ENCODE results near the gene TBPL1.
"Not testable (repeated sequence)": the region's sequence is repeated elsewhere in the genome, so short reads cannot be mapped to it uniquely, and the experiment has no call there.

Gene TBPL1

GRCh38 chr6:133953634-133954415 is 801 bp downstream of the TBPL1 start:
- DNase-seq: no peak

DNA sequence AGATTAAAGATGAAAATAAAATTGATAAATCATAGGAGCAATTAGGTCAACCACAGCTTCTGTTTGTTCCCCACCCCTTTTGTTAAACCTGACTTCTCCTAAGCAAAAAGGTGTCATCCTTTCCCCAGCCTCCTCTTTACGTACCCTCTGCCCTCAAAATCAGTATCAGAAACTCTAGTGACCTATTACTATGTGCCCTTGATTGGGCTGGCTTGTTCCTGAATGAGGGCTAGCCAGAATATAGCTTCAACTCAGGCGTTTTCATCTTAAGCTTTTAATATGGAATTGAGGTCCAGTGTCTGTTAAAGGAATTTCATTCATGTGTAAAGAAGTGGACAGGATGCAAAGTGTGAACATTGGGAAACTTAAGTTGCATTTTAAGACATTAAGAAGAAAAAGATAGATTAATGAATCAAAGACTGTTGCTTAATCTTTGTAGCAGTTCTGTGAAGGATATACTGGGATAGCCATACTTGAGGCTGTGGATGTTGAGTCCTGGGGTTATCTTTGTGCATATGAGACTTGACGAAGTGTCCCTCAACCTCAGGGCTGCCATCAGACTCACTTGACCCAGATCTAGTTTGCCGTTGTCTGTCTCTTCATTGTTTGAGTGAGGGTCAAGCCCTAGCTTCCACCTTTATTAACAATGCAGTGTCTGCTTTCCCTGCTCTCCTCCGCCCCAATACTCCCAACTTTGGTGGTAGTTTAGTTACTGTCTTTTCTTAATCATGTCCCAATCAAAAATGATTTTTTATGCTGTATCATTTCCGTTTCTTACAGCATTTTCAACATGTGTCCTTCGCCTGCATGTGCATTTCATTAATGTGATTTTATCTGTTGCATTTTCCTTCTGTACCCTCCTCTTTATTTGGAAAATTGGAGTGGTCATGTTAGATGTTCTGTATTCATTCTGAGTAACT is 1.9 kb downstream of the TBPL1 start:
- DNase-seq: no peak

DNA sequence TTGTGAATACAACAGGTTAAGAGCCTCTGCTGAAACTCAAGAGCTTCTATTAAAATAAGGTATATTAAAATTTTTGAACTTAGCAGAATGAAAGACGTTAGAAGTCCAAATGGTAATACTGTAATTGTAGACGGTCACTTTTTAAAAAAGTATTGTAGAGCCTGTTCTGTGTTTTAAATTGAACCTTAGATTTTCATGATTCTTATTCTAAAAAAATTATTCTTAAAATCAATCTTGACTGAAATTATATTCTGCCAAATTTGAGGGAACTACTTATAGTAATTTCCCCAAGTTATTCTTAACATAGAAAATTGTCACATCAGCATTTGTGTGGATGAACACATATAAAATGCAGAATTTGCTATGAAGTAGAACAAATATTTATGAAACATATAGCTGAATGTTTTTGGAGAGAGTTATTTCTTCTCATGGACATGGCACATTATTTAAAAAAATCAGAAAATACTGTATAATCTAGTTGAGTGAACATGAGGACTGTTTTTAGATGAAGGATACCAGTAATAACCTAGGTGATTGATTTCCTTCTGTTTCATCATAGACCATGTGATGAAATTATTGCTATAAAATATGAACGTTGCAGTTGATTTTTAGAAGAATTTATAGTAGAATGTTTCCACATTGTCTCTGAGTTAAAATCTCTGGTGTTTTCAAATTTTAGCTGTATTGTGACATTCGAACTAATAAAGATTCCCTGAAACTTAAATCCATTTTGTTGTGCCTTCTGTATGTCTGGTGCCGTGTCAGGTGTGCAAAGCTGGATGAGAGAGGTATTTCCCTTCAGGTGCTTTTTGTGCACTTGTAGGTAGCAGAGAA is 2.8 kb downstream of the TBPL1 start:
- DNase-seq: no peak

- no peak for DNase-seq
Observed at GRCh38 chr6:133956416-133957049, 3.5 kb downstream of the TBPL1 start.

DNA sequence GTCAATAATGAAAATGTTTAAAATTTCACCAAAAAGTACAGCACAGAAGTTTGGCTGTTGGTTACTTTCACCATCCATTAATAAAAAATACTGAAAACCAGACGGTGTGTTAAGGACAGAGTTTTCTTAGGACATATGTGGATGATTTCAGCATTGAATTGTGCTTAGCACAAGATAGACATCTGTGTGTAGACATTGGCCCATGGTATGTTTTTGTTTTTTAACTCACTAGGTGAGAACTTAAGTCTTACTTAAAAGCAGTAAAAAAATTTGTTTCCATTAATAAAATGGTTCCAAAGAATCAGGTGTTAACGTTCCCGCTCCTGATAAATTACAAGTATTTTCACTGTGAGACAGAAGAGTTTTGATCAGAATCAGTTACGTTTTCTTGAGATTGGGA is 4.2 kb downstream of the TBPL1 start:
- DNase-seq: no peak

GRCh38 chr6:133957780-133958242 is 4.8 kb downstream of the TBPL1 start:
- no peak for DNase-seq

GRCh38 chr6:133958791-133959190 is 5.8 kb downstream of the TBPL1 start:
- DNase-seq: no peak

DNA sequence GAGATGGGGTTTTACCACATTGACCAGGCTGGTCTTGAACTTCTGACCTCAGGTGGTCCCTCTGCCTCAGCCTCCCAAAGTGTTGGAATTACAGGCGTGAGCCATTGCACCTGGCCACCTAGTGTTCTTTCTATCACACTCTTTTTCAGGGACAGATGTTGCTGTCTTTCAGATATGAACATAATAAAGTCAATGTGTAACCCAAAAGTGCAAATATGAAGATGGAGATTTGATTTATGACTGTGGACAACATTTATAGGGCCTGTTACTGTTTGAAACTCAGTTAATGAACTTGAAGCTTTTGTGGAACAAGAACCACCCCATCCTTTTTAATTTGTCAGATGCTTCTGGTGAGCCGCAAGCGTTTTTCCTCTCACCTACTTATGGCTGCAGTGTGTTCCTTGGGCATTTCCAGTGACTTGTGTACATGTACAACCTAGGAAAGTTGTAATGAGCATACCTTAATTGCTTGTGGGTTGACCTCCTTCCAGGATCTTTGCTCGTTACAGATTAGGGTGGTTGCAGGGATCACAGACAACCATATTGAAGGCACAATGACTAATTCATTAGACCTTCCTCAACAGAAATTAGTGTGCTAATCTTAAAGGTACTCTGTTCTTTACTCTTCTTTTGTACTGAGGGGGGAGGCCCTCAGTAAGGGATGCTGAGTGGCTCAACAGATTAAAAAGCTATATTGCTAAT is 6.8 kb downstream of the TBPL1 start:
- no peak for DNase-seq

DNA sequence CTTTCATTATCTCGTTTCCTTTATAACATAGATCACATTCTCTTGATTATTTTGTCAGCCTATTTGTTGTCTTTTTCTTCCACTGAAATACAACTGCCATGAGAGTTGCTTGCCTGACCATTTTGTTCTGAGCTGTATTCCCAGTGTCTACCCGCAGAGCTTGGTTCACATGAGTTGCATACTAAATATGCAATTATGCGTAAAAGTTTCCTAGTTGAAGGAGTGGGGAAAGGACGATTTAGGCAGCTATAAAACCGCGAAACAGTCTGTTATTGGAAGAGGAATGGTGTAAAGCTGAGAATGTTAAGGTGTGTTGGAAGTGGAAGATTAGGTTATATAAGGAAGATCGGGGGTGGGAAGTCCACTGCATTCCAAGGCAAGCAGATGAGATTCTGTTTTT is 8.8 kb downstream of the TBPL1 start:
- DNase-seq: no peak

GRCh38 chr6:133964052-133964451 is 11.0 kb downstream of the TBPL1 start:
- DNase-seq: no peak

DNA sequence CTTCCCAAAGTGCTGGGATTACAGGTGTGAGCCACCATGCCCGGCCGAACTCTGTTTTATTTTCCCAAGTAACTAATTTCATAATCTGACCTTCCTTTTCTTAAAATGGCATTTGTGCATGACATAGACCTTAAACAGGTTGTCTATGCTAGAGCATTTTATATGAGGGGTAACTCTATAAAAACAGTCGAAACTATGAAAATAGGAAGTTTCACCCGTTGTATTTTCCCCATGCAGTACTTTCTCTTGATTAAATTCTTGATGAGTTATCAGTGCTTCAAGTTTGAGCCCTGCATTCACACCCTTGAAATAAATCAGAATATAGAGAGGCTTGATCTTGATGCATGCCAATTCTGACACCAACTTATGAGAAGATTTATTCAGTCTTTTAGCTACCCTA is 11.7 kb downstream of the TBPL1 start:
- DNase-seq: no peak

DNA sequence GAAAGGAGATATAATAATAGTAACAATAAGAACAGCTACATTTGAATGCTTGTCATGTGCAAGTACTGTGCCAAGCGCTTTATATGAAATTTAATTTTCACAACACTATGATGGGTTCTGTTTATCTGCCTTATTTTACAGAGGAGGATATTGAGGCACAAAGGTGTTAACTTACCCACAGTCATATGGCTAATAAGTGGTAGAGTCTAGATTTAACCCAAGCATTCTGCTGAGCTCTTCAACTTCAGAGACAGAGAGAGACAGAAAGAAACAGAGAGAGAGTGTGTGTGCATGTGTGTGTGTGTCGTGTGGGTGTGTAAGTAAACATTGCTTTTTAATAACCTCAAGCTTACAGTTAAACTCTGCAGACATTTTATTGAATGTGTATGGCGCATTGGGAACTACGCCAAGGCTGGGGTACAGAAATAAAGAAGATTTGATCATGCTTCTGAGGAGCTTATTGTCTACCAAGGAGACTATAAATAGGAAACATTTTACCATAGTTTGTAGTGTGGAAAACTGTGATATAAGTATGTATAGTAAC is 12.9 kb downstream of the TBPL1 start:
- no peak for DNase-seq

GRCh38 chr6:133966654-133967329 is 13.8 kb downstream of the TBPL1 start:
- no peak for DNase-seq

GRCh38 chr6:133967347-133967746 is 14.3 kb downstream of the TBPL1 start:
- no peak for DNase-seq

GRCh38 chr6:133967835-133968234 is 14.8 kb downstream of the TBPL1 start:
- not testable (repeated sequence) for DNase-seq

DNA sequence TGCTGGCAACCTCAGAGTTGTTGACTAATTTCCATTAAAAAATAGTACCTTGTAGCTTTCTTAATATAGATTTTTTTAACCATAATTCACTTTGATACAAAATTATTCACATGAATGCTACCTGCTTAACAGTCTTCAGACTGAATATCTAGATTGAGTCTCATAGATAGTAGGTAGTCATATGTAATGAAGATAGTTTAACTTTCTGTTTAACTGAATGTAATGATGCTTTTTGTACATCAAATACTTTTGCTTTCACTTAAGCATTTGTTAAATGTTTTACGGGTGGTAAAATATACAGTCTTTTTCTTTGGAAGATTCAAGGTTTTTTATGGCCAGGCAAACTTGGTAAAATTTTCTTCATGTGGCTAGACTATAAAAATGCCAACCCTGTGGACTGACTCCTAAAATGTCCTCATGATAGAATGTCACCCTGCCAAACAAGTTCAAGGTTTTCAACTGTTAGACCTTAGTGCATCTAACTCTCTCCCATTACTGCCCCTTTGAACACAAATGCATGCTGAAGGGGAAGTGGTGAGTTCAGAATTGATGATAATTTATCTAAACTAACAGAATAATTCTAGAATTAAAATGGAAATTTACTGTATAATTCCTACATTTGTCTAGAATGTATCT is 16.4 kb downstream of the TBPL1 start:
- DNase-seq: no peak

GRCh38 chr6:133969921-133970295 is 16.9 kb downstream of the TBPL1 start:
- no peak for DNase-seq

GRCh38 chr6:133971861-133972260 is 18.8 kb downstream of the TBPL1 start:
- DNase-seq: no peak

DNA sequence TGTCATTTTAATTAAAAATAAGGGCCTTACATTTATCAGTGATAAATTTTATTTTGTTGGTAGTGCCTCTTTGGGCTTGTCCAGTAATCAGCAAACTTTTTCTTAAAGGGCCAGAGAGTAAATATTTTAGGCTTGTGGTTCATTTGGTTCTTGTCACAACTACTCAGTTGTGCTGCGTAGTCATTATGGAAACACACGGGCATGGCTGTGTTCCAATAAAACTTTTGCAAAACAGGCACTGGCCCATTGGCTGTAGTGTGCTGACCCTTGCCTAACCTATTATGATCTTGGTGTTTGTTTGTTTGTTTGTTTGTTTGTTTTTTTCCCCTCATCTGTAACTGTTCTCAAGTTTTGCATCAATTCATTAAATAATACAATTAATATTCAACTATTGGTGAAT is 19.4 kb downstream of the TBPL1 start:
- DNase-seq: no peak

Data from NCI-H2081 treated with DMSO at 0.1 percent for 48 hours (cell line).